HG02938 (cell line): ENCODE measurements around the gene LRRIQ3.
"Not testable (repeated sequence)": the region's sequence is repeated elsewhere in the genome, so short reads cannot be mapped to it uniquely, and the experiment has no call there.

ENCODE experiments used
- ATAC-seq: cut with Tn5 transposase; IDR thresholded peaks from one replicate; pipeline ENCODE4 v1.9.1; 2021; ENCODE audit warnings: mild to moderate bottlenecking, moderate library complexity; ENCODE audit not compliant: unreplicated experiment

Gene LRRIQ3, protein sequence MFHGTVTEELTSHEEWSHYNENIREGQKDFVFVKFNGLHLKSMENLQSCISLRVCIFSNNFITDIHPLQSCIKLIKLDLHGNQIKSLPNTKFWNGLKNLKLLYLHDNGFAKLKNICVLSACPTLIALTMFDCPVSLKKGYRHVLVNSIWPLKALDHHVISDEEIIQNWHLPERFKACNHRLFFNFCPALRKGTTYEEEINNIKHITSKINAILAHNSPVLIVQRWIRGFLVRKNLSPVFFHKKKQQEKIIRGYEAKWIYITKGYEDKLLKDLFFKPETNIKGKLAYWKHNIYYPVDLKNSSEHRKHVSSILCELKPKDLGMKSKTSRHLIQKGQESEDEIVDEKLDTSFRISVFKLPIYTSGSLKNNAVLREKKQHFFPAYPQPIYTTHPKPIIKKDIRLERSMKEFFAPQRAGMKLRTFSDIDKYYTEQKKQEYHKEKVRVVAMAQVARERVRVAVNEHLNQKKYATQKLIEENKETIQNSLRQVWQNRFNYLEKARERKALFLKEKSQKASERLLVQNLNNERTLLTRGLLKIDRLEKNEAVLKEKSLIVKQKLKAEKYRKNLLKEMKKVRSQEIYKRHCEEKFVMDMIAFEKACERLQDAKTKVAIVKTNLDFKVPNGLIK

DNA sequence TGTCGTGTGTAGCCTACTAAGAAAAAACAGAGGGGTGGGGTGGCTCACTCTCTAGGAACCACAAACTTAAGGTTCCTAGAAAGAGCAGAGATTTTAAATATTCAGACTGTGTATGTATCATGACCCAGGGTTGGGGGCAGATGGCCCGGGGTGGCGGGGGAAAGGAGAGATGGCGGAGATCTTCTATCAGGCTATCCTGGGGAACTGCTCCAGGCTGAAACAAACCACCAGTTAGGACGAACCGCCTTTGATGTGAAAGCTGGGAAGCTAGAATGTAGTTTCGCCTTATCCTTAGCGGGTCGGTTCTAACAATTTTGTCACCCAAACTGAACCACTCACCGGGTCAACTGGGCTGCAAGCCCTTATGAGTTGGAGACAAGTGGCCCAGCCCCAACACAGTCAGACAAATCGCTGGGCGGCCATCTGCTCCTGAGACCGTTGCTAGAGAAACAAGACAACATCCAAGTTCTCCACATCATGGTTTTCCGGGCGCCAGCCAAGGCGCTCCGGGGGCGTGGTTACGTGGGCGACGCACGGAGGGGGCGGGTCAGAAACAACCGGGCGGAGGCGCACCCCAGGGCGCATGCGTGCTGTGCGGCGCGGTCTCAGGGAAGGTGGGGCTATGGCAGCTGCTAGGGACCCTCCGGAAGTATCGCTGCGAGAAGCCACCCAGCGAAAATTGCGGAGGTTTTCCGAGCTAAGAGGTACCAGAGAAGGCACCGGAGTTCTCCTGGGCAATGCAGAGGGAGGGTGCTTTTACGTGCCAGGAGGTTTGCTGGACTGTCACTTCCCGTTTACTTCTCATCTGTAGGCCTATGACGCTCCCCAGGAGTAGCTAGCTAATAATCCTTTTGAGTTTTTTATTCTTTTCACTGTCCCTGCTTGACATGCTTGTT lies at the start of gene LRRIQ3, which contains the start of gene FPGT:
Gene LRRIQ3, minus strand, starts transcription at position 520 of the 896 bp plus-strand sequence. CDS start 14,492 bp downstream, outside the sequence.
Gene FPGT, plus strand, starts transcription at position 586 of the 896 bp plus-strand sequence. Its CDS starts 37 bp downstream, at position 623.
- peak; percentile 83 for ATAC-seq

DNA sequence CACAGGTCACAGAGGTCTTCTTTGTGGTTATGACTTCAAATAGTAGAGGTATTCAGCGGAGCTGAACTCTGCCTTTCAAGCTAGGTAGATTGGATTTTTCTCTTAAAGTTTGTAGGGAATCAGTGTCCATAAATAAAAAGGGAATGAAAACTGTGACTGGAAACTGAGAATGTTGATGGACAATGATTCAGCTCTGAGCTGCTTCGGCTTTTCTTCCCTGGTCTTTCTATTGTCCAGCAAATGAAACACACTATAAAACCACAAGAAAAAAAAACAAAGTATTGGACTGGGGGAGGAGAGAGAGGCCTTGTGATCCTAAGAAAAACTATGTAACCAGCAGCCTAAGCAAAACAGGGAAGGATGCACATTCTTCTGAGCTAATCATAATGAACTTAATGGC lies 48.3 kb upstream of the LRRIQ3 start:
- no peak for ATAC-seq

DNA sequence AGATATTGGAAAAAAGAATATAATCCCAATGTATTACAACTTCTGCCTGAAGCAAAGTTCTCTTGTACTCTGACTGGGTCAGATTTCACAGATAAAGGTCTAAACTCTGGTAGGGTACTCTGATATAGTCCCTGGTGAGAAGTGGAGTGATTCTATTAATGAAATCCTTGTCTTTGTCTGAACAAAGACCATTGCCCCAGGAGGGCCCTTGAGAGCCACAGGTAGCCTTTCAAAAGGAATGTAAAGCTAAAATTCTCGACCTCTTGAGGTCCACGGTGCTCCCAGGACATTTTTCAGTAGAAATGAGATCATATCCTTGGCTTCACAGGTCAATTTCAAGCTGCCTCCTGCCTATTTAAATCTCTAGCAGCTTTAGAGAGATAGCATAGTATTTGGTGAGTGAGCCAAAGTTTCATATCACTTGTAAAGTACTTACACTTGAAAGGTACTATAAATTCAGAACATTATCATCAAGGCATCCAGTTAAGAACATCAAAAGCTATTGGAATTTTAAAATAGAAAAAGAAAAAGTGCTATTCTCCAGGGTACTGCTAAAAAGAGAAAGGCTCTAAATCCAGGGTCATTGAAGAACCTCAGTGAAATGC lies 47.3 kb upstream of the LRRIQ3 start:
- no peak for ATAC-seq

DNA sequence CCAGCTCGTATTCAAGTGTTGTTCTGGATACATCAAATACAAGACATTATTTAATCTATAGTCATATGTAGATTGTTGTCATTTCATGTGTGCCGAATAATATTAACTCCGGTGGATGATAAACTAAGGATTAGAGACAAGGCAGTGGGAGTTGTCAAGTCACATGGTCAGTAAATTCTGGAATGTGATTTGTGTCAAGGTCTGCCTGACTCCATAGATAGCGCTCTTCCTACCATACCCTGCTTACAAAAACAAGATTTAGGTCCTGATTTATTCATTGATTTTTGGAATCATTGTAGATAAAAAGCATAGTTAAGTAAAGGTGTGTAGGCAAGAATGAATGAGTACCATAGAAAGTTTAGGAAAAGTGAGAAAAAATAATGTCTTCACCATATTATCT lies 39.8 kb upstream of the LRRIQ3 start:
- ATAC-seq, result no peak

DNA sequence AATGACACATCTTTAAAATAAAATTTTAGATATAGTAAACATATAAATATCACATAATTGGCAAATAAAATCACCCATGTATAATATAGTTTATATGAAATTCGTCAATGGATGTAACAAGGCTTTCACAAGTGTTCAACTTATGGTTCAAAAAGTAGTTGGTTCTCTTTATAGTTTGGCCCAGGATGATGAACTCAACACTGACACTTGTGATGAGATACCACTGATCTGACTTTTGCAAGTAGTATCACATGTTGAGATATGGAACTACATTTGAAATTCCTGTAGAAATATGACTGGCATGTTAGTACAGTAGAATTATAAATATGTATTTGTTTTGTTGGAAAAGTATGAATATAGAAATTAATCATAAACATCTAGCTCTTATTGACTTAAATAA lies 39.1 kb upstream of the LRRIQ3 start:
- ATAC-seq, result no peak

DNA sequence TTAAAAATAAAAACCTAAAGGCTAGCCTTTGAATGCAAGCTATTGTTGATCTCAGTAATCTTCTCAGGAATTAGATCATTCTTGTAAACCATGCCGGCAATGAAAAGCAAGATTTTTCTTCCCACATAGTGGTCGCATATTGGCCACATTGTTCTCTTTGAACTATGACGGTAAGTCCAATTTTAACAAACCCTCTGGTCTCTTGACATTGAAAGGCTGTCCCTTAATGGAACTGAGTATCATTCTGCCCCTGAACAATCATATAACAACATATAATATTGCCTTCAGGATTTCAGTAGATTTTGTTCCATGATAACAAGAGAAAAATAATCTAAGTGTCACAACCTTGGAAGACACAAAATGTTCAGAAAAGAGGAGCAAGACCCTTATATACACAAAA lies 38.5 kb upstream of the LRRIQ3 start:
- ATAC-seq, result no peak

DNA sequence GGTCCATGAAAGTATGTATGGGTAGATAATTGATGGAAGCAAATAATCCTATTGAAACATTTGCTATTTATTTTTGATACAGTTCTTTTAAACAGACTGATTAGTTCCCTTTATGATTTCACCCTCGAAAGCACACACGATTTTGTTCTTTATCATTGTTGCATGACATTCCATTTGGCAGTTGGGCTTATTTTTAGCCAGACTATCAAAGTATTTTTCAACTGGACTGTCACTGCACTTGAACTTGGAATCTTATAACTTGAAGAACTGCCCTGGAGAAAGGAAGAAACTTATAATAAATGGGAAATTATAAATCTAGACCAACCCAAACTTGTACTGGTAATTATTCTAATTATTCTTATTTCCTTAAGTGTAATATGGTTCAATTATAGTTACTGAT lies 37.2 kb upstream of the LRRIQ3 start, which contains the start of gene TNNI3K:
Gene TNNI3K, plus strand, starts transcription at position 235 of the 400 bp plus-strand sequence. Its CDS starts 65 bp downstream, at position 300.
- no peak for ATAC-seq

DNA sequence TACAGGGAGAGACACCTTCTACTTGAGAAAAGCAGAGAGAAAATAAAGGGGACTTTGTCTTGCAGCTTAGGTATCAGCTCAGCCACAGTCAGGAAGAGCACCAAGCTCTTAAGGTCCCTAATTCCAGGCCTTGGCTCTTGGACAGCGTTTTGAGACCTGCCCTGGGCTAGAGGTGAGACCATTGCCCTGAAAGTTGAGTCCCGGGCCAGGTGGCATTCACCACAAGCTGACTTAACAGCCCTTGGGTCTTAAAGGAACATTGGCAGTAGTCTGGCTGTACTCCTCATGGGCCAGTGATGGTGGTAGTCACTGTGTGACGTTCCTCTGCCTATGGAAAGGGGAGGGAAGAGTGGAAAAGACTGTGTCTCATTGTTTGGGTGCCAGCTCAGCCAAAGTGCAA lies 25.5 kb upstream of the LRRIQ3 start:
- no peak for ATAC-seq

DNA sequence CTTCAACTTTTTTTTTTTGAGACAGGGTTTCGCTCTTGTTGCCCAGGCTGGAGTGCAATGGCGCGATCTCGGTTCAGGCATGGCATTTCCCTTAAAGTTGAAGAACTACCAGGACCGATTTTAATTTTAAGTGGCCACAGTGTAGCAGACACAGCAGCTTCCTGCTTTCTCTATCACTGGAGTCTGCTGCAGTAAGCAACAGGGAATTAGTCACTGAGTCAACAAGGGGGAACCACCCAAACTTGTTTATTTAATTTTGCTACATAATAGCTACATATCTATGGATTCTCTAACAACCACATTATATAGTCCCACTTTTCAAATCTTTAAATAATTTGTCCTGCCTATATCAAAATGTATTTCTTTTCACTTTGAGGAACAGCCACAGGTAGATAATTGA lies 24.7 kb upstream of the LRRIQ3 start:
- ATAC-seq, result no peak

DNA sequence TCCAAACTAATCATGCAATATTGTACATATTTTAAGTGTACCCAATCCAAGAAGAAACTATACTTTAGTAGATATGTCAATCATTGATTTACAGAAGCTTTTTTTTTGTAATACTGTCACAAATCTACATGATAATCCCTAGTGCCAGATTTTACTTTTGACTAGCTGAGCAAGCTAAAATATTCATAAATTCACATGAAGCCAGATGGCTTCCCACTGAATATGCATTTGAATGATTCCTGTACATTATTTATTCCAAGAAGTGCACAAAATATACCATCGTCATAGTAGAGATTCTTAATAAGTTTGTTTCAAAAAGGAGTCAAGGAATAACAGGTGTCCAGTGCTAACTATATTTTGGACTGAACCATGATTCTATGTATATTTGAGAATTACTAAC lies 17.3 kb upstream of the LRRIQ3 start:
- no peak for ATAC-seq

DNA sequence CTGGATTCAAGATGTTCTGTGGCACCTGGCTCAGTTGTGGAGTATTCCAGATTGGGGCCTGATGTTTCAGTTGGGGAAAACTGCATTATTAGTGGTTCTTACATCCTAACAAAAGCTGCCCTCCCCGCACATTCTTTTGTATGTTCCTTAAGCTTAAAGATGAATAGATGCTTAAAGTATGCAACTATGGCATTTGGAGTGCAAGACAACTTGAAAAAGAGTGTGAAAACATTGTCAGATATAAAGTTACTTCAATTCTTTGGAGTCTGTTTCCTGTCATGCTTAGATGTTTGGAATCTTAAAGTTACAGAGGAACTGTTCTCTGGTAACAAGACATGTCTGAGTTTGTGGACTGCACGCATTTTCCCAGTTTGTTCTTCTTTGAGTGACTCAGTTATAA lies 7.3 kb upstream of the LRRIQ3 start:
- no peak for ATAC-seq

DNA sequence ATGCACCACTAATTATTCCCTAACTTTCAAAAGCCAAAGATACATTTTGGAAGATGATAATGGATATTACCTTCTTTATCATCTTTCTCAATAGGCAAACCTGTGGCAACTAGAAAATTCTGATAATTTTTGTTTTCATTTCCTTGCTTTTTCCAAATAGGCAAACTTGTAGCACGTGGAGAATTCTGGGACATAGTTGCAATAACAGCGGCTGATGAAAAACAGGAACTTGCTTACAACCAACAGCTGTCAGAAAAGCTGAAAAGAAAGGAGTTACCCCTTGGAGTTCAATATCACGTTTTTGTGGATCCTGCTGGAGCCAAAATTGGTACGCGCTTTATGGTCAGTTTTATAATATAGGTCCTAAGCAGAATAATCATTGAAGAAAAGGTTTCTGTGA lies 1.5 kb upstream of the LRRIQ3 start:
- ATAC-seq, result no peak

DNA sequence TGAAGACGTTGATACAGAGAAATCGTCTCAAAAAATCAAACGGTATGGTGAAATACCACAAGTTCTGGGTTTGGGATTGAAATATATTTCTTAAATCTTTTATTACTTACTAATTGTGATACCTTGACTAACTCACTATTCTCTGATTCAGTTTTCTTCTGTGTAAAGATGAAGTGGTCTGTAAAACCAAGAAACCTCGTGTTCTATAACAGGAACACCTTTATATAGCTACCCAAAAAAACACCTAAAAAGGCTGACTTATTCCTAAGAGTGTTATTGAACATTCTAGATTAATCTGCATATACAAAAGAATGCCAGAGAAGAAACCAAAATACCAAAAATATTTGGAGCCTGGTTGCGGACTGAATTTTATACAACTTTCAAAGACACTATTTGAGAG lies 721 bp downstream of the LRRIQ3 start:
- ATAC-seq, result peak; percentile 15

DNA sequence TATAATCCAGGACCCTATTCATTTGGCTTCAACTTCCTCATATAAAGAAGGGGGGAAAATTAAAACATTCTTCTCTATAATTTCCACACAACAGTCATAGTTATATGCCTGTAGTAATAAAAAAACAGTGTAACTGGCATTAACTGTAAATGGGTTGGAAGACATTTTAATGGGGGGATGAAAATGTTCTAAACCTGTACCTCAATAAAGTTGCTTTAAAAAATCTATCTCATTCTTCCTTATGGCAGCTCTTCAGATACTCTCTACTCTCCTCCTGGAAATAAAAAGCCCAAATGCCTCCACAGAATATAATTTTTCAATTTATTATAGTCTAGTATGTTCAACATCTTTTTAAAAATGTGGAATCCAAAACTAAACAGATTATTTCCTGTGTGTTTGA lies 2.6 kb downstream of the LRRIQ3 start:
- ATAC-seq, result no peak

DNA sequence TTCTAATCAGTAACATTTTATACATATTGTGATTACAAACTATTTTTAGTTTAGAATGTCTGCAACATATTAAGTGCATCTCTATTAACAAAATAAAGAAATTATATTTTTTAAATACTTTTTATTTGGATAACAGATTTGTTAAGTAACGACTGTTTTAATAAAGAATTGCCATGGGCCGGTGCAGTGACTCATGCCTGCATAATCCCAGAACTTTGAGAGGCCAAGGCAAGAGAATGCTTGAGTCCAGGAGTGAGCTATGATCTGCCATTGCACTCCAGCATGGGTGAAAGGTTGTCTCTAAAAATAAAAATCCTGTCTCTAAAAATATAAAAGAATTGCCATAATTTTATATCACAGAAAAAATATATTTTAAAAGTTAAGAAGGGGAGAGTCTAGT lies 4.1 kb downstream of the LRRIQ3 start:
- no peak for ATAC-seq

DNA sequence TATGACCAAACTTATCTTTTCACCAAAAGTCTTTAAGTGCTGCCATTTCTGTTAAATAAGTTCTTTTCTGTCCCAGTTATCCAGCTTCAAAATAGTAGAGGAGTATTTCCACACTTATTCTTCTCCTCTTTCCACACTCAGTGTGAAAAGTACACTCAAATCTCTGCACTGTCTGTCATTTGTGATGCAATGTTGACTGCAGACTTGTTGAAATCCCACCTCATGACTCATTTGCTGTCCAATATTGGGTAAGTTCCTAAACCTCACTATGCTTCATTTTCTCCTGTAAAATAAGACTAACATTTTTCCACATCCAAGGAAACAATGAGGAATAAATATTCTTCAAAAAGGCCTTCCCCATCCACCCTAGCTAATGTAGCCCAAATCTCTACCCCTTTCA lies 17.5 kb downstream of the LRRIQ3 start:
- ATAC-seq, result no peak

DNA sequence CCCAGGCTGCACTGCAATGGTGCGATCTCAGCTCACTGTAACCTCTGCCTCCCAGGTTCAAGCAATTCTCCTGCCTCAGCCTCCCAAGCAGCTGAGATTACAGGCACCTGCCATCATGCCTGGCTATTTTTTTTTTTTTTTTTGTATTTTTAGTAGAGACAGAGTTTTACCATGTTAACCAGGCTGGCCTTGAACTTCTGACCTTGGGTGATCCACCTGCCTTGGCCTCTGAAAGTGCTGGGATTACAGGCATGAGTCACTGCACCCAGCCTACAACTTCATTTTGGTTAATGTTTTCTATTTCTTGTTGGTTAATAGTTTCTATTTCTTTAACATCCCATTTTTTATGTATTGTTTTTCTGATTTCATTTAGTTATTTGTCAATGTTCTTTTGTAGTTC lies 23.6 kb downstream of the LRRIQ3 start:
- not testable (repeated sequence) for ATAC-seq

DNA sequence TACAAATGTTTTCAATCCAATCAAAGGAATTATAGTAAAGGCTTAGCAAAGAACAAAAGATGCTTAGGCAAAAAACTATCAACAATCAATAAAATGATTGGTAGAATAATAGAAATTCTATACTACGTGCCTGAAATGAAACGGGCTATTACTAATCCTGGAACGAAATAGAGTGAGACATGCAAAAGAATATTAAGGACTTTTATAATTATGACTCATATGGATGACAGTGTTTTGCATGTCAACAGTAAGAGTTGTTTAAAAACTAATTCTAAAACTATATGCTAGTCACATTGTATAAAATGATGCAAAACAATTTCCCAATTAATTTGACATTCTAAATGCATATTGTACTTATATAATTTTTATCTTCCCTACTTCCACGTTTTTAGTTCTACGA lies 35.6 kb downstream of the LRRIQ3 start:
- no peak for ATAC-seq

DNA sequence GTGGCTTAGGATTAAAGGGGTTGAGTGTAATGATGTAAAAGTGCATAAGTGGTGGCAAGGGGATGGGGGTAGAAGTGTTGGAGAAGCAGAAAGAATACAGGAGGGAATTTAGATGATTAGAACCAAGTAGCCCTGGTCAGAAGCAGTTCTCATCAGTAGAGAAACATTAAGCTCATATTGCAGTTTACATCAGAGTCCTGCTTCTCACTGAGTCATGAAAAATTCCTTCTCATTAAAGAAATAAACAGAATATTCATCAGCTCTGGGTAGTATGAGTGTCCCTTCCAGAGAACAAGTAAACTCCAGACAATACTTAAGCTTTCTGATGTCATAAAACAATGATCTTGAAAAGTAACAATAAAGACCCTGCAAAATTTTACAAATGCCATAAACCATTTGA lies 36.5 kb downstream of the LRRIQ3 start:
- no peak for ATAC-seq

DNA sequence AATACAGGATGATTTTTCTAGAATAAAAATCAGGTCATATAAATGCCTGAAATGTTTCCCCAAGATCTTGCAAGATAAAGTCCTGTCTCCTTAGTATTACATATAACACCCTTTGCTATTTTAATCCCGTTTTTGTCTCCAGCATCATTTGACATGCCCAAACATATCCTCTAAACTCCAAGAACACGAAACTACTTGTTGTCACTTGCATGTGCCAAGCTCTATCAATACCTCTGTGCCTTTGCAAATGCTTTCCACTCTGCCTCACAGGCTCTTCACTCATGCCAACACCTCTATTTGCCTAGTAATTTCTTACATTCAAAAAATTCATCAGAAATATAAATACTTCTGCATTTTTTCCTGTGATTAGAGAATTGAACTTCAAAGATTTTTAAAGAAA lies 37.9 kb downstream of the LRRIQ3 start:
- ATAC-seq, result no peak

DNA sequence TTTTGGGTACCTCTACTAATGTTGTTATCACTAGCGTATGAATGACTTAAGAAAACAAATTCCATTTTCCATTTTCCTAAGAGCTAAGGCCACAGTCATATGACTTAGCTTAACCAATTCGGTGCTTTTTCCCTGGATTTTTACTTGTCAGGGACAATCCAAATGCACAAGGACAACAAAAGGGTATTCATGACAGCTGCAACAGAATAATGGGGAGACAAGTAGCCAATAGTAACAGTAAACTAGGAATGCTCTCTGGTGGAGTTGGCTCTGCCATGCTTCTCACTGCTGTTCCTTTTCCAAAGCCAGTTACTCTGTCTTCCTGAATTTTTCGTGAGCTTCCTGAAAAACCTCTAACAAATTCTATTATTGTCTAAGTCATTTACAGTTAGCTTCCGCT lies 52.9 kb downstream of the LRRIQ3 start:
- ATAC-seq, result no peak
